ENCODE results near the gene TET2.

- no peak for TF ChIP-seq CTCF (IDR thresholded peaks at IDR 0.05)
- no peak for TF ChIP-seq POLR2AphosphoS5 (IDR thresholded peaks at IDR 0.05)
- TF ChIP-seq POLR2A (IDR thresholded peaks at IDR 0.05) = no peak
Observed at GRCh38 chr4:105215609-105216313, 69.1 kb downstream of the TET2 start.
